Naive thymus-derived CD8-positive, alpha-beta T cell (primary cell): Measurements from ENCODE around the gene GNAI3. TPM values are rescaled to one million over a fixed set of nuclear protein-coding genes. Genes with fewer than 3 reads are reported as not detected.
A peak's percentile ranks its signal among the peaks of the same experiment; 100 is the strongest.

Experiments used
- ATAC-seq, 2 donors: fragments of 150-1000 bp; cut with Tn5 transposase in 1 of 2; sonication (Bioruptor Pico), chemical (Tn5 transposase) in 1 of 2; 1 replicate in 1 of 2; 2 replicates in 1 of 2; pipeline ENCODE4 v1.10.0; 2021; ENCODE audit warnings: mild to moderate bottlenecking in 2 of 2, moderate library complexity in 2 of 2
- POLR2A ChIA-PET: fragments of 350-600 bp; sonication (Branson Sonifier 250); formaldehyde crosslinking; loops from one replicate; lab custom pipeline; 2021; ENCODE audit warnings: antibody characterized with exemption; lab: Charles Lee
- DNase-seq, 10 donors: peaks; one replicate each; pipeline versions ENCODE4 v3.0.0 to v3.0.0-alpha.2; 2020 to 2022
- H3K27ac Mint-ChIP-seq, 10 donors: one replicate each; pipeline ENCODE4 v1.8.0; 2020 to 2022; ENCODE audit warnings: mild to moderate bottlenecking in 10 of 10, mixed read lengths in 10 of 10, moderate library complexity in 4 of 10, inconsistent platforms in 1 of 10
- H3K27me3 Mint-ChIP-seq, 5 donors: one replicate each; pipeline ENCODE4 v1.8.0; 2021 to 2022; ENCODE audit warnings: mixed read lengths in 5 of 5
- H3K36me3 Mint-ChIP-seq, 3 donors: one replicate each; pipeline ENCODE4 v1.8.0; 2020 to 2022; ENCODE audit warnings: mixed read lengths in 3 of 3, mild to moderate bottlenecking in 2 of 3, inconsistent platforms in 1 of 3
- H3K4me1 Mint-ChIP-seq, 4 donors: one replicate each; pipeline ENCODE4 v1.8.0; 2021 to 2022; ENCODE audit warnings: mixed read lengths in 4 of 4
- H3K4me3 Mint-ChIP-seq, 10 donors: one replicate each; pipeline ENCODE4 v1.8.0; 2020 to 2022; ENCODE audit warnings: mild to moderate bottlenecking in 10 of 10, mixed read lengths in 10 of 10, moderate library complexity in 6 of 10, inconsistent platforms in 1 of 10
- H3K9me3 Mint-ChIP-seq, 9 donors: one replicate each; pipeline ENCODE4 v1.8.0; 2020 to 2022; ENCODE audit warnings: mixed read lengths in 9 of 9, mild to moderate bottlenecking in 3 of 9, inconsistent platforms in 1 of 9, moderate library complexity in 1 of 9
- polyA plus RNA-seq, 3 donors: library from polyadenylated mRNA; unstranded; fragments of 300-500 nt; fragmentation: Illumina TruSeq; gene quantifications; one replicate each; pipeline ENCODE4 v1.2.3, GENCODE V29; 2021
- total RNA-seq, 8 experiments: library from RNA in 2 of 8; stranded (reverse) in 2 of 8; gene quantifications; one replicate each; pipeline ENCODE4 v1.2.3 and lab custom pipeline; 2021 to 2026

Gene GNAI3
- total and polyA plus RNA-seq, 5 experiments from 2014 or later: 6.8 to 7.7 (median 7.3) TPM

- ATAC-seq (no peak), DNase-seq (no peak)
- H3K4me1 Mint-ChIP-seq: peaks cover 11 to 20% (median 16%) of the 10 kb centered on the region in 4 donors
- no peak overlapping the region for H3K4me3 Mint-ChIP-seq
- H3K9me3 Mint-ChIP-seq: no peaks in the 10 kb centered on the region
- POLR2A ChIA-PET: no interaction called here
- H3K27me3 Mint-ChIP-seq: no peaks in the 10 kb centered on the region
- H3K27ac Mint-ChIP-seq: peak overlapping the region in 3 of 10 donors; percentile 5 to 73 (median 20)
- H3K36me3 Mint-ChIP-seq: peaks cover 0 to 59% (median 10%) of the 10 kb centered on the region in 3 donors
Observed at GRCh38 chr1:109629372-109630030, 81.1 kb downstream of the GNAI3 start.

GRCh38 chr1:109630081-109630897 is 81.9 kb downstream of the GNAI3 start:
- Mint-ChIP-seq H3K27ac (peak overlapping the region in 2 of 10 donors; percentile 5 to 86), H3K4me1 (peaks cover 13 to 21% (median 15%) of the 10 kb centered on the region in 4 donors), H3K27me3 (no peaks in the 10 kb centered on the region), H3K4me3 (no peak overlapping the region), H3K9me3 (no peaks in the 10 kb centered on the region), H3K36me3 (peaks cover 0 to 58% (median 10%) of the 10 kb centered on the region in 3 donors)
- POLR2A ChIA-PET: interaction anchor here (1.0 to 2.3 kb wide), 3 partner anchors 10 to 84 kb away, joined by 3 to 12 read pairs (median 6); partner anchors contain the start of gene GNAI3
- ATAC-seq (peak; percentile 21 to 22), DNase-seq (peak in 6 of 10 donors; percentile 36 to 77 (median 44))

- POLR2A ChIA-PET: interaction anchor here (0.5 to 2.3 kb wide), 5 partner anchors 9 to 1667 kb away, joined by 3 to 12 read pairs (median 5); partner anchors contain the start of gene GNAI3
- H3K9me3 Mint-ChIP-seq: no peaks in the 10 kb centered on the region
- H3K36me3 Mint-ChIP-seq: peaks cover 0 to 53% (median 7%) of the 10 kb centered on the region in 3 donors
- peaks cover 9 to 18% (median 13%) of the 10 kb centered on the region in 4 donors for H3K4me1 Mint-ChIP-seq
- peak overlapping the region in 2 of 10 donors; percentile 79 to 88 for H3K27ac Mint-ChIP-seq
- no peak overlapping the region for H3K4me3 Mint-ChIP-seq
- H3K27me3 Mint-ChIP-seq: no peaks in the 10 kb centered on the region
- ATAC-seq (no peak), DNase-seq (no peak)
Observed at GRCh38 chr1:109630898-109631512, 82.6 kb downstream of the GNAI3 start.

- ATAC-seq (no peak), DNase-seq (no peak)
- peaks cover 0 to 47% (median 6%) of the 10 kb centered on the region in 3 donors for H3K36me3 Mint-ChIP-seq
- H3K4me1 Mint-ChIP-seq: peaks cover 6 to 19% (median 13%) of the 10 kb centered on the region in 4 donors
- H3K27me3 Mint-ChIP-seq: no peaks in the 10 kb centered on the region
- POLR2A ChIA-PET: interaction anchor here (0.5 to 2.3 kb wide), 3 partner anchors 84 to 1666 kb away, joined by 3 to 12 read pairs (median 5); partner anchors contain the start of gene GNAI3
- no peaks in the 10 kb centered on the region for H3K9me3 Mint-ChIP-seq
- no peak overlapping the region for H3K4me3 Mint-ChIP-seq
- H3K27ac Mint-ChIP-seq: peak overlapping the region in 7 of 10 donors; percentile 18 to 84 (median 48)
Observed at GRCh38 chr1:109631513-109632505, 83.4 kb downstream of the GNAI3 start.

- POLR2A ChIA-PET: interaction anchor here (0.6 kb wide), 1 partner anchor 239 kb away, joined by 3 read pairs; no protein-coding TSS in a partner anchor
- peak overlapping the region in 1 of 10 donors; percentile 31 for H3K27ac Mint-ChIP-seq
- no peaks in the 10 kb centered on the region for H3K9me3 Mint-ChIP-seq
- H3K27me3 Mint-ChIP-seq: no peaks in the 10 kb centered on the region
- H3K4me3 Mint-ChIP-seq: no peak overlapping the region
- H3K4me1 Mint-ChIP-seq: peaks cover 6 to 16% (median 13%) of the 10 kb centered on the region in 4 donors
- ATAC-seq (no peak), DNase-seq (no peak)
- H3K36me3 Mint-ChIP-seq: peaks cover 0 to 41% (median 2%) of the 10 kb centered on the region in 3 donors
Observed at GRCh38 chr1:109632671-109633346, 84.4 kb downstream of the GNAI3 start.

GRCh38 chr1:109634292-109634691 is 85.9 kb downstream of the GNAI3 start:
- ATAC-seq (no peak), DNase-seq (no peak)
- POLR2A ChIA-PET: no interaction called here
- Mint-ChIP-seq H3K4me1 (peaks cover 6 to 16% (median 13%) of the 10 kb centered on the region in 4 donors), H3K36me3 (peaks cover 0 to 28% (median 0%) of the 10 kb centered on the region in 3 donors), H3K27ac (peak overlapping the region in 7 of 10 donors; percentile 20 to 68 (median 45)), H3K9me3 (no peaks in the 10 kb centered on the region), H3K27me3 (peaks cover 0 to 2% (median 0%) of the 10 kb centered on the region in 5 donors), H3K4me3 (peak overlapping the region in 1 of 10 donors; percentile 15)

GRCh38 chr1:109634771-109635750 is 86.6 kb downstream of the GNAI3 start:
- peaks cover 7 to 19% (median 13%) of the 10 kb centered on the region in 4 donors for H3K4me1 Mint-ChIP-seq
- POLR2A ChIA-PET: no interaction called here
- peaks cover 0 to 4% (median 0%) of the 10 kb centered on the region in 5 donors for H3K27me3 Mint-ChIP-seq
- no peak for DNase-seq
- H3K27ac Mint-ChIP-seq: peak overlapping the region in 9 of 10 donors; percentile 3 to 75 (median 37)
- H3K9me3 Mint-ChIP-seq: no peaks in the 10 kb centered on the region
- H3K4me3 Mint-ChIP-seq: peak overlapping the region in 5 of 10 donors; percentile 1 to 41 (median 20)
- peaks cover 0 to 20% (median 0%) of the 10 kb centered on the region in 3 donors for H3K36me3 Mint-ChIP-seq
- ATAC-seq: peak; percentile 68 to 77

- ATAC-seq: no peak
- Mint-ChIP-seq H3K27ac (peak overlapping the region in 1 of 10 donors; percentile 25), H3K4me1 (peaks cover 9 to 25% (median 16%) of the 10 kb centered on the region in 4 donors), H3K36me3 (peaks cover 0 to 19% (median 0%) of the 10 kb centered on the region in 3 donors), H3K27me3 (peaks cover 0 to 5% (median 0%) of the 10 kb centered on the region in 5 donors), H3K9me3 (no peaks in the 10 kb centered on the region), H3K4me3 (no peak overlapping the region)
- POLR2A ChIA-PET: no interaction called here
- no peak for DNase-seq
Observed at GRCh38 chr1:109635862-109636200, 87.4 kb downstream of the GNAI3 start.

- DNase-seq: no peak
- POLR2A ChIA-PET: interaction anchor here (0.6 to 0.7 kb wide), 2 partner anchors 22 to 88 kb away, joined by 3 read pairs; partner anchors contain the start of gene GNAI3
- Mint-ChIP-seq H3K36me3 (peaks cover 0 to 13% (median 0%) of the 10 kb centered on the region in 3 donors), H3K4me1 (peaks cover 9 to 25% (median 16%) of the 10 kb centered on the region in 4 donors), H3K27me3 (peaks cover 0 to 5% (median 0%) of the 10 kb centered on the region in 5 donors), H3K27ac (peak overlapping the region in 3 of 10 donors; percentile 25 to 52 (median 41)), H3K9me3 (no peaks in the 10 kb centered on the region), H3K4me3 (no peak overlapping the region)
- ATAC-seq: no peak
Observed at GRCh38 chr1:109636201-109636952, 88.0 kb downstream of the GNAI3 start.
